ENCODE results near the gene SNX13. TPM values are rescaled to one million over a fixed set of nuclear protein-coding genes. Genes with fewer than 3 reads are reported as not detected.

SNX13 gene
- total RNA-seq, 2 experiments from 2014 or later: 20.7 to 24.1 TPM

DNA sequence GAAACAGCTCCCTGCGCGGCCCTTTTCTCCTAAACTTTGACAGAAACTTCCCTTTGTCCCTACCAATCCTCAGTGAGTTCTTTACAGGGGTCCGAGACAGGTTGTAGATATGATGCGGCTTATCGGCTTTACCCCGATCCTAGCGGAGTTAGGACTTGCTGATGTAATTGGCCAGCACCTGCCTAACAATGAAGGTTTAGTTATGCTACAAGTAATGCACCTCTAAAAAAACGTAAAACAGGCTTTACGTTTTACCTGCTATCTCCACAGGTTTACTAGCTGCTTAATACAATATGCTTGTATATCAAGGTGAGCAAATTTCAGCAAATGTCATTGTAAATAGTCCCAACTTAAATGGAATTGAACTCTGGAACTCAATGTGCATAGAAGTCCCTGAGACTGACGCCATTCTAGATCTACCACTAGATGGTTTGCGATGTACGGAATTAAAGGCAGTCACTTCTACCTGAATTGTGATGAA, 697 bp upstream of the SNX13 start:
- ChIA-PET CTCF (interaction anchor here (1.0 kb wide), 1 partner anchor 8 kb away, joined by 3 read pairs; no protein-coding TSS in a partner anchor), POLR2A (no interaction called here)
- Mint-ChIP-seq H3K27ac (peak overlapping the region; percentile 93), H3K4me3 (peak overlapping the region; percentile 94), H3K4me1 (ENCODE audit: low read depth) (peaks cover 36% of the 10 kb centered on the region), H3K9me3 (no peaks in the 10 kb centered on the region), H3K36me3 (ENCODE audit: low read depth) (no peaks in the 10 kb centered on the region), H3K27me3 (no peaks in the 10 kb centered on the region)
- DNase-seq (no peak), ATAC-seq (no peak)
- intact Hi-C loops (cut with micrococcal nuclease): loop anchor here (10.0 kb wide), 1 partner anchor 166 kb away; no protein-coding TSS in a partner anchor
- TF ChIP-seq, protein P1, sequence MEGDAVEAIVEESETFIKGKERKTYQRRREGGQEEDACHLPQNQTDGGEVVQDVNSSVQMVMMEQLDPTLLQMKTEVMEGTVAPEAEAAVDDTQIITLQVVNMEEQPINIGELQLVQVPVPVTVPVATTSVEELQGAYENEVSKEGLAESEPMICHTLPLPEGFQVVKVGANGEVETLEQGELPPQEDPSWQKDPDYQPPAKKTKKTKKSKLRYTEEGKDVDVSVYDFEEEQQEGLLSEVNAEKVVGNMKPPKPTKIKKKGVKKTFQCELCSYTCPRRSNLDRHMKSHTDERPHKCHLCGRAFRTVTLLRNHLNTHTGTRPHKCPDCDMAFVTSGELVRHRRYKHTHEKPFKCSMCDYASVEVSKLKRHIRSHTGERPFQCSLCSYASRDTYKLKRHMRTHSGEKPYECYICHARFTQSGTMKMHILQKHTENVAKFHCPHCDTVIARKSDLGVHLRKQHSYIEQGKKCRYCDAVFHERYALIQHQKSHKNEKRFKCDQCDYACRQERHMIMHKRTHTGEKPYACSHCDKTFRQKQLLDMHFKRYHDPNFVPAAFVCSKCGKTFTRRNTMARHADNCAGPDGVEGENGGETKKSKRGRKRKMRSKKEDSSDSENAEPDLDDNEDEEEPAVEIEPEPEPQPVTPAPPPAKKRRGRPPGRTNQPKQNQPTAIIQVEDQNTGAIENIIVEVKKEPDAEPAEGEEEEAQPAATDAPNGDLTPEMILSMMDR (IDR thresholded peaks at IDR 0.05): peak; percentile 5

DNA sequence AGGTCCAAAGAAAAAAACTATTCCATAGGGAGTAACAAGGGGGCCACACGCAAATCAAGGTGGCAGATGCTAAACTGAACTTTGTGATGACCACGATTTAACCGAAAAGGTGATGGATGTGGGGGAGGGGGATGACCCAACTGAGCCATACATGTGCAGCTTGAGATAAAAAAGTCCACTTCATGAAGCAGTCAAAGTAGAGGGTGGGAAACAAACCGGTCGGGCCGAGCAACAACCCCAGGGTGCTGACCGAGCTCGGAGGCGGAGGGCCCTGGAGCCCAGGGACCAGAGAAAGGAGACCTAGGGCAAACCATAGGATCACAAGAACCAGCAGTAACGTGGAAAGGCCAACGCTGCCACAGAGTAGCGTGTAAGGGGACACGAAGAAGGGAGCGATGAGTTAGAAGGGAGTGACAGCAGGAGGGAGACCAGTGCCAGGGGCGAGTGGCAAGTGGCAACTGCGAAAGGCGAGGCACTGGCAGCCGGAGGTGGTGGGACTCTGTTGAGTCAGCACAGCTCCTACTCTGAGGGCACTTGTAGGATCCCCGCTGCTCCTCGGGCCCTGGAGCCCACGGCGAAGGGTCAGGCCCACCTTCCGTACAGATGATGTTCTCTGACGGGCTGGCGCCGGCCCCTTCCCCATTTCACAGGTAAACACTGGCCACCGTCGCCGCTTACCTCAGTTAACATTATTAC, 540 bp downstream of the SNX13 start:
- ATAC-seq (peak; percentile 64), DNase-seq (peak; percentile 61)
- Mint-ChIP-seq H3K9me3 (no peaks in the 10 kb centered on the region), H3K27ac (peak overlapping the region; percentile 93), H3K4me3 (peak overlapping the region; percentile 94), H3K36me3 (ENCODE audit: low read depth) (peaks cover 6% of the 10 kb centered on the region), H3K4me1 (ENCODE audit: low read depth) (peaks cover 41% of the 10 kb centered on the region), H3K27me3 (no peaks in the 10 kb centered on the region)
- intact Hi-C loops (cut with micrococcal nuclease): loop anchor here (10.0 kb wide), 1 partner anchor 165 kb away; no protein-coding TSS in a partner anchor
- CTCF ChIA-PET: no interaction called here
- POLR2A ChIA-PET: no interaction called here
- TF ChIP-seq, protein P1 (IDR thresholded peaks at IDR 0.05): no peak

DNA sequence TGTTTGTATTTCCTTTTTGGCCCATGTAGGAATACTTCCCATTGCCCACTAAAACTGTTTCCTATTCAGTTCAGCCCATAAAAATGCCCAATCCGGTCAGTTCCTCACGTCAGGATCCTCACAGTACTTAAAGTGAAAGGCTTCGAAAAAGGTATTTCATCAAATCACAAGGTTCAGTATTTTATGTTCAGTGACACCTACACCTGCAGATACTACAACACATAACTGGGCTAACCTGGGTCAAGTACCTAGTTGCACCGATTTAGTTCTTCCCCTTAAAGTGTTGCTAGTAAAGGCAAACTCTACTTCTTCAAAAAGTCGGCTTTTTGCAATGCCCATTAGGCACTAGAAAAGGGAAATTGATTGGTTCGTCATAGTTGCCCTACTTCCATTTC, 1.1 kb downstream of the SNX13 start:
- Mint-ChIP-seq H3K4me3 (peak overlapping the region; percentile 94), H3K27ac (peak overlapping the region; percentile 93), H3K27me3 (no peaks in the 10 kb centered on the region), H3K9me3 (no peaks in the 10 kb centered on the region), H3K36me3 (ENCODE audit: low read depth) (peaks cover 6% of the 10 kb centered on the region), H3K4me1 (ENCODE audit: low read depth) (peaks cover 46% of the 10 kb centered on the region)
- TF ChIP-seq, protein P1 (IDR thresholded peaks at IDR 0.05): no peak
- intact Hi-C loops (cut with micrococcal nuclease): no loop called here
- DNase-seq (no peak), ATAC-seq (no peak)
- ChIA-PET POLR2A (no interaction called here), CTCF (interaction anchor here (1.4 kb wide), 1 partner anchor 169 kb away, joined by 7 read pairs; no protein-coding TSS in a partner anchor)

DNA sequence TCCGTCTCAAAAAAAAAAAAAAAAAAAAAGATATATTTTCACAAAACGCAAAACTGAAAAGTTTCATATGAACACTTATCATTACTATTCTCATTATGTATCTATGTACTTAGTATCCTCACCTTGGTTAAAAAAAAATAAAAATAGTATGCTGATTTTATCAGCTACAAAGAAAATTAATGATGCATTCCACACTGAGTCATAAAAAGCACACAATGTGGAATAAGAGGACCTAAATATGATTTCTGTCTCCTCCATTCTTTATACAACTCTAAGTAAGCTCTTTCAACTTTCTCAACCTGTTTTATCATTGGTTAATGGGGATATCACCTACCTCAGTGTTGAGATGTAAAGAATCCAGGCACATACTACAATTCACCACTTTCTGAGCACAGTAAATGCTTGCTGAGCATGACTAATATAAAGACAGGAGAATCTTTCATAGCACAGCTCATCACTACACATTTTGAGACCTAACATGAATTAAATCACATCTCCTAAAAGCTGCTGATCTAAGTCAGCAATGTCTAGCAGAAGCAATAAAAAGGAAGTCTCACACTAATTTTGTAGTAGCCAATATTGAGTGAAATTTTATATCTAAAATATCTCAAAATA, 2.7 kb downstream of the SNX13 start:
- POLR2A ChIA-PET: no interaction called here
- intact Hi-C loops (cut with micrococcal nuclease): no loop called here
- TF ChIP-seq, protein P1 (IDR thresholded peaks at IDR 0.05): no peak
- H3K9me3 Mint-ChIP-seq: no peaks in the 10 kb centered on the region
- CTCF ChIA-PET: interaction anchor here (1.4 to 1.5 kb wide), 2 partner anchors 10 to 167 kb away, joined by 5 to 7 read pairs; no protein-coding TSS in a partner anchor
- H3K36me3 Mint-ChIP-seq (ENCODE audit: low read depth): peaks cover 6% of the 10 kb centered on the region
- ATAC-seq (peak; percentile 14), DNase-seq (no peak)
- H3K27me3 Mint-ChIP-seq: no peaks in the 10 kb centered on the region
- H3K4me3 Mint-ChIP-seq: peak overlapping the region; percentile 94
- peak overlapping the region; percentile 5 for H3K27ac Mint-ChIP-seq
- H3K4me1 Mint-ChIP-seq (ENCODE audit: low read depth): peaks cover 58% of the 10 kb centered on the region

DNA sequence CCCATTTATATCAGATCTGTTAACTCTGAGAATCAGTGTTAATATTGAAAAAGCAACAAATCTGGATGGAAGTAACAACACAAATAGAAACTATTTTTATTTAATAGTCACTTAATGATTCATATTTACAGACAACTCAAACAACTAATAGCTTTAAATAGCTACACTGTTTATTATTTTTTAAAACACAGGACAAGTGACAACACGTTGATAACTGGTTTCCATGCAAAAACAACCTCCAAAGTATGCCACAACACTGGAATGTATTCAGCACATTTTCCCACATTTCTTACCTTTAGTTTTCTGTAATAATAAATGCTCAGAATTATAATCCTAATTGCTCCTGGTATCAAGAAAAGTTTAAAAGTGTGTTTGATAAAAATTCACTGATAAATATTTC, 4.0 kb downstream of the SNX13 start:
- POLR2A ChIA-PET: no interaction called here
- CTCF ChIA-PET: interaction anchor here (1.2 kb wide), 1 partner anchor 45 kb away, joined by 3 read pairs; no protein-coding TSS in a partner anchor
- H3K27me3 Mint-ChIP-seq: no peaks in the 10 kb centered on the region
- H3K4me1 Mint-ChIP-seq (ENCODE audit: low read depth): peaks cover 59% of the 10 kb centered on the region
- H3K4me3 Mint-ChIP-seq: no peak overlapping the region
- H3K36me3 Mint-ChIP-seq (ENCODE audit: low read depth): peaks cover 6% of the 10 kb centered on the region
- ATAC-seq: no peak
- H3K9me3 Mint-ChIP-seq: no peaks in the 10 kb centered on the region
- H3K27ac Mint-ChIP-seq: no peak overlapping the region
- DNase-seq: no peak
- TF ChIP-seq, protein P1 (IDR thresholded peaks at IDR 0.05): no peak
- intact Hi-C loops (cut with micrococcal nuclease): no loop called here

Measured in activated CD8-positive, alpha-beta T cell treated with anti-CD3 and anti-CD28 coated beads for 36 hours (primary cell).